ENCODE results near the gene RAI1.

The RAI1 gene

DNA sequence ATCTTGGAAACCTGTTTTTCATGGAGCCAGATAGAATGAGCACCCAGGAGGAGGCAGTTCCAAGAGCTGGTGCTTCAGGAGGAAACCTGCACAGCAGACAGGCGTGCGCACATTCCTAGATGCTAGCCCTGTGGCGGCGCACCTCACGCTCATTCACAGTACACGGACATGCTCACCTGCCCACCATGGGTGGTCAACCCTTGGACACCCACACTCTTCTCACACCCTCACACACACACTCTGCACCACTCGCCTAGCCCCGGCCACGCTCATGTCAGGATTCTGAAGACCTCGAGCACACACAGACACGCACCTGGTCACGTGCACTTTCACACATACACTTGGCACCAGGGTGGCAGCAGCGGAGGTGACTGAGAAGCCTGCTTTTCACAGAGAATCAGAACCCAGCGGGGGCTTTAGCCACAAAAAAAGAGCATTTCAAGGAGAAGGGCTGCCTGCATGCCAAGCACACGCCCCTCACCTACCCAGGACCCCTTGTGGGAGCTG, 28.6 kb downstream of the RAI1 start:
- no peaks in the 10 kb centered on the region for H3K9me3 Mint-ChIP-seq
- no peak overlapping the region for H3K27ac Mint-ChIP-seq
- DNase-seq: no peak
- no peak for ATAC-seq
- H3K4me1 Mint-ChIP-seq: peaks cover 23% of the 10 kb centered on the region
- no peak overlapping the region for H3K4me3 Mint-ChIP-seq
- no peaks in the 10 kb centered on the region for H3K36me3 Mint-ChIP-seq (ENCODE audit: low read depth)
- H3K27me3 Mint-ChIP-seq: no peaks in the 10 kb centered on the region

- Mint-ChIP-seq H3K27me3 (no peaks in the 10 kb centered on the region), H3K36me3 (ENCODE audit: low read depth) (no peaks in the 10 kb centered on the region), H3K27ac (no peak overlapping the region), H3K9me3 (no peaks in the 10 kb centered on the region), H3K4me1 (peaks cover 23% of the 10 kb centered on the region), H3K4me3 (no peak overlapping the region)
- DNase-seq (no peak), ATAC-seq (no peak)
These were observed 29.1 kb downstream of the RAI1 start for GRCh38 chr17:17710355-17710727.

- Mint-ChIP-seq H3K4me3 (no peak overlapping the region), H3K27ac (no peak overlapping the region), H3K4me1 (peaks cover 23% of the 10 kb centered on the region), H3K27me3 (no peaks in the 10 kb centered on the region), H3K36me3 (ENCODE audit: low read depth) (no peaks in the 10 kb centered on the region), H3K9me3 (no peaks in the 10 kb centered on the region)
- no peak for ATAC-seq
- DNase-seq: no peak
These were observed 29.7 kb downstream of the RAI1 start for GRCh38 chr17:17710728-17711541.

DNA sequence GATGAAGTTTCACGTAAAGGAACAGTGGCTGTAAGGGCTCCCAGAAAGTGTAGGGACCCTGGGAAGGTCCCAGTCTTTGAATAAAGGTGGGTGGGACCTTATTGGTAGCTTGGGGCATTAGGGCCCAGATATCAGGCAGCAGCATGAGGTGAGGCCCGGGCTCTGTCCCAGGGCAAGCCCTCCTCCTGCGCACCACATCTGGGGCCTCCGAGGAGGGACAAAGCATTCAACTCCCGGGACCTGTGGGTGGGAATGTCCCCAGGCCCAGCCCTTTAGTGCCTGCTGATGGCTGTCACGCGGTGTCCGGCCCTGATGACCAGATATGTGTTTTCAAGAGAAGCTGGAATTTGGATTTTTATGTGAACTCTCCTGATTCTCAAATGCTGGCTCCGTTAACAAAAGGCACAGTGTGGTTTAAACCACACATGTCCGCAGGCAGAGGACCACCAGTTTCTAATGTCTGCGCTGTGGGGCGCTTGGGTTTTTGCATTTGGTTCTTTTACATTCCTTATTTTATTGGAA, 30.4 kb downstream of the RAI1 start:
- Mint-ChIP-seq H3K27ac (no peak overlapping the region), H3K9me3 (no peaks in the 10 kb centered on the region), H3K4me1 (peaks cover 22% of the 10 kb centered on the region), H3K4me3 (no peak overlapping the region), H3K27me3 (no peaks in the 10 kb centered on the region), H3K36me3 (ENCODE audit: low read depth) (no peaks in the 10 kb centered on the region)
- no peak for ATAC-seq
- no peak for DNase-seq

GRCh38 chr17:17712268-17712924, 31.1 kb downstream of the RAI1 start:
- Mint-ChIP-seq H3K4me3 (no peak overlapping the region), H3K36me3 (ENCODE audit: low read depth) (no peaks in the 10 kb centered on the region), H3K4me1 (peaks cover 22% of the 10 kb centered on the region), H3K27ac (peak overlapping the region; percentile 61), H3K9me3 (no peaks in the 10 kb centered on the region), H3K27me3 (no peaks in the 10 kb centered on the region)
- DNase-seq: no peak
- ATAC-seq: peak; percentile 82

GRCh38 chr17:17713839-17714238, 32.6 kb downstream of the RAI1 start:
- DNase-seq: no peak
- H3K36me3 Mint-ChIP-seq (ENCODE audit: low read depth): no peaks in the 10 kb centered on the region
- H3K9me3 Mint-ChIP-seq: no peaks in the 10 kb centered on the region
- no peak overlapping the region for H3K4me3 Mint-ChIP-seq
- no peak overlapping the region for H3K27ac Mint-ChIP-seq
- peaks cover 29% of the 10 kb centered on the region for H3K4me1 Mint-ChIP-seq
- no peak for ATAC-seq
- no peaks in the 10 kb centered on the region for H3K27me3 Mint-ChIP-seq

- H3K9me3 Mint-ChIP-seq: no peaks in the 10 kb centered on the region
- H3K4me1 Mint-ChIP-seq: peaks cover 29% of the 10 kb centered on the region
- DNase-seq: no peak
- no peak for ATAC-seq
- H3K27me3 Mint-ChIP-seq: no peaks in the 10 kb centered on the region
- no peak overlapping the region for H3K4me3 Mint-ChIP-seq
- H3K36me3 Mint-ChIP-seq (ENCODE audit: low read depth): no peaks in the 10 kb centered on the region
- no peak overlapping the region for H3K27ac Mint-ChIP-seq
These were observed 33.1 kb downstream of the RAI1 start for GRCh38 chr17:17714261-17714866.

- DNase-seq: no peak
- no peaks in the 10 kb centered on the region for H3K36me3 Mint-ChIP-seq (ENCODE audit: low read depth)
These were observed 33.6 kb downstream of the RAI1 start for GRCh38 chr17:17714879-17715278.

DNA sequence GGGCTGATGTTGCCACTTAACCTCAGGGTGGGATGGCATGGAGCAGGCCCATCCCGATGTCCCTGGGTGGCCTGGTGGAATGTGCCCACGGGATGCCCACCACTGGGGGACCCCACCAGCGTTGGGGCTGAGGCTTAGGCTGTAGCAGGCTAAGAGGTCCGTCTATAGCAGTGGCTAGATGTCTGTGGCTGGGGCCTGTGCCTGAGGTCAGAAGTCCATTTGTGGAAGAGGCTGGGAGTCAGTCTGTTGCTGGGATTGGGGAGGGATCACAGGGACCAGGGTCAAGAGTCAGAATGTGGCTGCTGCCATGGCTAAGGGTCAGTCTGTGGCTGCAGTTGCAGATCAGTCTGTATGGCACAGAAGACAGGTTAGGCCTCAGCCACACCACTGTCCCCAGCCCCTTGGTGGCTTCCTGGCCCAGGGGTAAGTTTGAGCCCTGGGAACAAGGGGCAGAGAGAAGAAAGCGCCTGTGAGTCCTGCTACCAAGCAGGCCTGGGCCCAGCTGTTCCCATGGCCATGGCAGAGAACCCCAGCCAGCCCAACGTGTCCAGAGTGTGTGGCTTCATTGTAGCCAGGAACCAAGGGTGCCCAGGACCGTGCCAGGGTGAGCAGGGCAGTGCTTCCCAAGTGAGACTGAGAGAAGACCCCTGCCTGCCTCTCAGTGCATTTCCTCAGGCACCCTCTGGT, 35.7 kb downstream of the RAI1 start:
- ATAC-seq: no peak
- Mint-ChIP-seq H3K9me3 (no peaks in the 10 kb centered on the region), H3K4me3 (no peak overlapping the region), H3K36me3 (ENCODE audit: low read depth) (no peaks in the 10 kb centered on the region), H3K27me3 (peaks cover 10% of the 10 kb centered on the region), H3K27ac (no peak overlapping the region), H3K4me1 (peaks cover 26% of the 10 kb centered on the region)
- no peak for DNase-seq

More at GRCh38 chr17:17714879-17715278, 33.6 kb downstream of the RAI1 start:
- Mint-ChIP-seq H3K4me1 (peaks cover 29% of the 10 kb centered on the region), H3K9me3 (no peaks in the 10 kb centered on the region), H3K4me3 (no peak overlapping the region), H3K27ac (no peak overlapping the region), H3K27me3 (no peaks in the 10 kb centered on the region)
- ATAC-seq: no peak

- Mint-ChIP-seq H3K36me3 (ENCODE audit: low read depth) (no peaks in the 10 kb centered on the region), H3K9me3 (no peaks in the 10 kb centered on the region), H3K4me3 (no peak overlapping the region), H3K27ac (no peak overlapping the region), H3K27me3 (peaks cover 21% of the 10 kb centered on the region), H3K4me1 (peaks cover 27% of the 10 kb centered on the region)
- no peak for ATAC-seq
- DNase-seq: no peak
These were observed 37.0 kb downstream of the RAI1 start for GRCh38 chr17:17718251-17718650.

DNA sequence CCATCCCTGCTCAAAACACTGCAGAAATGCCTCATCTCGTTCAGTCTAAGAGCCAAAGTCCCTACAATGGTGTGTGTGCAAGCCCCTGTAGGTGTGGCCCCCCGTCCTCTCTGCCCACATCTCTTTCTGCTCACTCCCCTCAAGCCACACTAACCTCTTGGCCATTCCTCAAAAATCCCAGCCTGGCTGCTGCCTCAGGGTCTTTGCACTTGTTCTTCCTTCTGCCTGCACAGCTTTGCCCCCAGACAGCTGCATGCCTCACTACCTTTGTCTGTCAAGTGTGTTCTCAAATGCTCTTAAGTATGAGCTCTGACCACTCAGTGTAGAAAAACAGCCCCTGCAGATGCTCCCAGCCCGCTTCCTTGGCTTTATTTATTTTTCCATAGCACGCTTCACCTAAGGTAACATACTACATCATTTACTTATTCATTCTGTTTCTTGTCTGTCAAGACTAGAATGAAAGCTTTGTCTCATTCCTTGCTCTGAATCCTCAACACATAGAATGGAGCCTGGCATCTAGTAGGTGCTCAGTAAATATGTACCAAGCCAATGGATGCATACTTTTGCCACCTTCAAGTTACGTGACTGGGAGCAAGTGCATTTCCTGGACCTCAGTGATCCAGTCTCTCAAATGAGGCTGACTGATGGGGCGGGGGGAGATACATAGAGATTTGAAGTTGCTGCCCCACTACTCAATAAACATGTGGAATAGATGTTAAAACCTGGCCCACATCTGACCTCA, 38.1 kb downstream of the RAI1 start:
- H3K4me1 Mint-ChIP-seq: peaks cover 28% of the 10 kb centered on the region
- no peaks in the 10 kb centered on the region for H3K9me3 Mint-ChIP-seq
- H3K27me3 Mint-ChIP-seq: peaks cover 21% of the 10 kb centered on the region
- H3K4me3 Mint-ChIP-seq: no peak overlapping the region
- DNase-seq (no peak), ATAC-seq (no peak)
- H3K27ac Mint-ChIP-seq: no peak overlapping the region
- no peaks in the 10 kb centered on the region for H3K36me3 Mint-ChIP-seq (ENCODE audit: low read depth)

- Mint-ChIP-seq H3K36me3 (ENCODE audit: low read depth) (no peaks in the 10 kb centered on the region), H3K27ac (no peak overlapping the region), H3K4me1 (peaks cover 32% of the 10 kb centered on the region), H3K4me3 (no peak overlapping the region), H3K9me3 (no peaks in the 10 kb centered on the region), H3K27me3 (peaks cover 21% of the 10 kb centered on the region)
- ATAC-seq (no peak), DNase-seq (no peak)
These were observed 38.8 kb downstream of the RAI1 start for GRCh38 chr17:17719966-17720543.

- ATAC-seq: no peak
- DNase-seq: no peak
- Mint-ChIP-seq H3K27ac (no peak overlapping the region), H3K9me3 (no peaks in the 10 kb centered on the region), H3K4me1 (peaks cover 41% of the 10 kb centered on the region), H3K36me3 (ENCODE audit: low read depth) (no peaks in the 10 kb centered on the region), H3K27me3 (peaks cover 23% of the 10 kb centered on the region), H3K4me3 (no peak overlapping the region)
These were observed 39.9 kb downstream of the RAI1 start for GRCh38 chr17:17721140-17721668.

Measured in activated naive CD8-positive, alpha-beta T cell treated with anti-CD3 and anti-CD28 coated beads, Interleukin-2, amount 50 U/mL, for 24 hours (primary cell).